ENCODE data around the gene MED7. TPM values are rescaled to one million over a fixed set of nuclear protein-coding genes. Genes with fewer than 3 reads are reported as not detected.
A peak's percentile ranks its signal among the peaks of the same experiment; 100 is the strongest.

MED7 gene
- total and polyA plus RNA-seq, 2 of the 13 experiments (the other 11 are each of a cell fraction or from before 2014, with no cell fraction given) = 9.2 to 9.4 TPM

- no peak; the same call in 1 of the 2 replicates for TF ChIP-seq PCBP1 (IDR thresholded peaks at IDR 0.05; ENCODE audit: borderline replicate concordance, low read depth, low read length)
- TF ChIP-seq ZNF264 (CRISPR knock-in tag; IDR thresholded peaks at IDR 0.05) = no peak
- TF ChIP-seq ATF3 (CRISPR knock-in tag; IDR thresholded peaks at IDR 0.05) = peak; percentile 25; the same call in 1 of the 2 replicates
- TF ChIP-seq BRCA1 (CRISPR knock-in tag; IDR thresholded peaks at IDR 0.05) = 0 out of 2 replicates have a peak, but pooled peaks have one; percentile 17
- TF ChIP-seq FLYWCH1 (CRISPR knock-in tag; IDR thresholded peaks at IDR 0.05) = no peak
- TF ChIP-seq ZNF230 (CRISPR knock-in tag; IDR thresholded peaks at IDR 0.05) = no peak
- no peak for TF ChIP-seq TIGD3 (CRISPR knock-in tag; IDR thresholded peaks at IDR 0.05; ENCODE audit: borderline replicate concordance)
- no peak; the same call in 1 of the 2 replicates for TF ChIP-seq ZFP82 (CRISPR knock-in tag; IDR thresholded peaks at IDR 0.05; ENCODE audit: borderline replicate concordance)
- TF ChIP-seq SNRNP70 (IDR thresholded peaks at IDR 0.05; ENCODE audit: low read depth, low read length) = no peak
- peak; percentile 47 for TF ChIP-seq ASH2L (IDR thresholded peaks at IDR 0.05; ENCODE audit: insufficient read length, low read depth, low read length)
- TF ChIP-seq NFYC (CRISPR knock-in tag; IDR thresholded peaks at IDR 0.05) = peak; percentile 92
- no peak; the same call in 1 of the 2 replicates for TF ChIP-seq ZNF704 (CRISPR knock-in tag; IDR thresholded peaks at IDR 0.05; ENCODE audit: borderline replicate concordance)
- TF ChIP-seq ZBTB46 (CRISPR knock-in tag; IDR thresholded peaks at IDR 0.05; ENCODE audit: borderline replicate concordance) = no peak
- TF ChIP-seq CBX2 (IDR thresholded peaks at IDR 0.05; ENCODE audit: low read depth, low read length) = no peak
- no peak for TF ChIP-seq CBX2 (CRISPR knock-in tag; IDR thresholded peaks at IDR 0.05; ENCODE audit: low read depth)
- no peak for TF ChIP-seq ZNF224 (CRISPR knock-in tag; IDR thresholded peaks at IDR 0.05)
- no peak for TF ChIP-seq AKAP8 (CRISPR knock-in tag; IDR thresholded peaks at IDR 0.05)
- 0 out of 2 replicates have a peak, but pooled peaks have one; percentile 72 for TF ChIP-seq SRY (CRISPR knock-in tag; IDR thresholded peaks at IDR 0.05)
- no peak for TF ChIP-seq SKIL (CRISPR knock-in tag; IDR thresholded peaks at IDR 0.05; ENCODE audit: borderline replicate concordance)
- no peak for TF ChIP-seq STAT5B (CRISPR knock-in tag; IDR thresholded peaks at IDR 0.05)
- TF ChIP-seq TBX3 (IDR thresholded peaks at IDR 0.05; ENCODE audit: borderline replicate concordance) = no peak
- TF ChIP-seq CHD2 (IDR thresholded peaks at IDR 0.05; ENCODE audit: low read depth, low read length) = no peak
These were observed at the start of gene MED7 (continued) for GRCh38 chr5:157142317-157143126.
